Stimulated activated CD4-positive, alpha-beta T cell treated with anti-CD3 and anti-CD28 coated beads, Interleukin-2, amount 100 ng/mL, for 48 hours (primary cell): ENCODE data around the gene LONP2.
"Not testable (repeated sequence)": the region's sequence is repeated elsewhere in the genome, so short reads cannot be mapped to it uniquely, and the experiment has no call there.

ENCODE experiments used
- DNase-seq, 2 donors: peaks; one replicate each; pipeline ENCODE4 v3.0.0-alpha.2; 2020

Gene LONP2

DNA sequence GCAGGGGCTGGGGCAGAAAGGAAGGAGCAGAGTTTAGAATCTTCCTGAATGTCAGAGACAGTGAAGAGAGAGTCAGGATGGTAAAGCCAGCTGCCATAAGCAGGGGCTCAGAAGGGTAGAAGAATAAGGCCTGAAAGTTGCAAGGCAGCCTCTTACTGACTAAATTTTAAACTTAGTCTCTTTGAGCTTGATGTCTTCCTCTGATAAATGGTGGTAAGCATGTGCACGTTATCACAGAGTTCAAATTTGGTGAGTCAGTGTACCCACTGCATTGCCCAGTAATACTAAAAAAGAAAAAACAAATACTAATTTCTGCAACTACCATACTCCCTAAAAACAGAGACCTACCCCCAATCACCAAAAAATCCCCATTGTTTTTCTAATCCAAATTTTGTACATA is 96.0 kb downstream of the LONP2 start:
- DNase-seq: no peak

DNA sequence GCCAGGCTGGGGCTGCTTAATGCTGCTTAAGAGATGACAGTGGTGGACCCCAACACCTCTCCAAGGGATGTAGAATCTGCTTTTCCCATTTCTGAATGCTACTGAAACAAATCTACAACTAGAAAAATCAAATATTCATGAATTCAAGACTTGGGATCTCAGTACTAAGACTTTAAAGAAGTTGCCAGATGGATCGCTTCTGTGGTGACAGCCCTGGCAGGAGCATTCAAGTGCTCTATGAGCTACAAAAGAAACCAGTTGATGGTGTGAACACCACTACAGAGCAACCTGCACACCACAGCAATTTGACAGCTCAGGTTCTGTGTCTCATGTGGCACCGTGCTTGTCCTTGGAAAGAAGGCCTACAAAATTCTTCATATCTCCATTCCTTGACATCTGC is 98.5 kb downstream of the LONP2 start:
- no peak for DNase-seq

DNA sequence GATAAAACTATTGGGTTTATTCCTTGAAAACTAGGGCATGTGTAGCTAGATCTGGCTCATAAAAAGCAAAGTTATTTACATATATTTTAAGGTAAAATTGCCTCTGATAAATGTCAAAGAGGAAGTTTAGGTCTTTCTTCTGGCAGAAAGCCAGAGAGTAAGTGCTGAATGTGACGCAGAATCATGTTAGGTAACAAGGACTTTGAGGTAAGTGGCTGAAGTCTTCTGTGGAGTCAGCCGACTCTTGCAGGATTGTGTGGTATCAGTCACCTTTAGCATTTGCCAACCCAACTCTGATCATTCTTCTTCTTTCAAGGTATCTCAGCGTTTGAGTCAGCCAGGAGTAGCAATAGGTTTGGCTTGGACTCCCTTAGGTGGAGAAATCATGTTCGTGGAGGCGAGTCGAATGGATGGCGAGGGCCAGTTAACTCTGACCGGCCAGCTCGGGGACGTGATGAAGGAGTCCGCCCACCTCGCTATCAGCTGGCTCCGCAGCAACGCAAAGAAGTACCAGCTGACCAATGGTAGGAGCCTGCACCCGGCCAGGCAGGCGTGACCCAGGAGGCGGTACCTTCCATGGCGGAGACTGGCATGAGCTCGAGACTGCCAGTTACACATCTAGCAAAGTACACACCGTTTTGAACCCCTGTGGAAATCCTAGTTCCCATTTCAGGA is 103.2 kb downstream of the LONP2 start:
- no peak for DNase-seq

DNA sequence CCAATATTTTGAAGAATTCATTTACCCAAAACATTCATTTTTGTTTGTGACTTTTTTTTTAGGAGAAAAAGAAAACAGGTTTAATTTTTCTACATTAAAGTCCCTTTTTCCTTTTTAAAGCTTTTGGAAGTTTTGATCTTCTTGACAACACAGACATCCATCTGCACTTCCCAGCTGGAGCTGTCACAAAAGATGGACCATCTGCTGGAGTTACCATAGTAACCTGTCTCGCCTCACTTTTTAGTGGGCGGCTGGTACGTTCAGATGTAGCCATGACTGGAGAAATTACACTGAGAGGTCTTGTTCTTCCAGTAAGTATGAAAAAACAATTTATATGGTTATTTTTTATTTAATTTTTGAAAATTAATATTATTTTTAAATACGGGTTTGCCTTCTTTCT is 103.9 kb downstream of the LONP2 start:
- DNase-seq: no peak

DNA sequence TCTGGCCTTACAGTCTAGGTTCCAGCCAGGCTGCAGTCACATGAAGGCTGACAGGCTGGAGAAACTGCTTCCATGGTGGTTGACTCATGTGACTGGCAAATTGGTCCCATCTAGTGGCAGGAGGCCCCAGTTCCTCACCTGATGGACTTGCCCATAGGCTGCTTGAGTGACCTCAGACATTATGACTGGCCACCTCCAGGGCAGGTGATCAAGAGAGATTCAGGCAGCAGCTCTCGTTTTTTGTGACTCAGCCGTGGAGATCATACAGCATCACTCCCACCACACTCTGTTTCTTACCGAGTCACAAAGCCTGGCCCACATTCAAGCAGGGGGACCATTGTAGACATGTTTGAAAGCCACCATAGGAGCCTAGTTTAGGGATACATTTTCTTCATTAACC is 106.6 kb downstream of the LONP2 start:
- no peak for DNase-seq

DNA sequence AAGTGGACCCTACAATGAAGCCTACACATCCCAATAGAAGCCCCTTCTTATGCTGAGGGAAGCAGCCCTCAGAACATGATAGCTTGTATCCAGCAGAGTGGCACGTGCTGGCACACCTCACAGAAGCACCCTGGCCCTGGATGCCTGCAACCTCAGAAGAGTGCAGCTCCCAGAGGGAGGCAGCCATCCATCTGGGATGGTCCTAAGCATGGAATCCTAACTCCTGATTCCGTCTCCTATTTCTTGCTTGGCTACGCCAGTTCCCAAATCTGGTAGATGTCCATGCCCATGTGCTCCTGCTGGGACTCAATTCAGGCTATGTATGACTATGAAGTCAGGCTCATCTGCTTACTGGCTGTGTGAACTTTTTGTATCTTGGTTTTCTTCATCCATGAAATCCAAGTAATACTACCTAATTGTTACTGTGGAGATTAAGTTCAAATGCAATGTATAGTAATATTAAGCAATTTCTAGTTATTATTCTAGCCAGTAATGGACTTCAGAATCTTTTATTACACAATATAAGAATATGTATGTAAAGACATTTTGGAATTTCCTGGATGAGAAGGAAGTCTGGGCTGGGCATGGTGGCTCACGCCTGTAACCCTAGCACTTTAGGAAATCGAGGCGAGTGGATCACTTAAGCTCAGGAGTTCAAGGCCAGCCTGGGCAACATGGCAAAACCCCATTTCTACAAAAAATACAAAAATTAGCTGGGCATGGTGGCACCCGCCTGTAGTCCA is 108.7 kb downstream of the LONP2 start:
- DNase-seq: no peak

- DNase-seq: peak; percentile 45 to 50
These were observed 109.6 kb downstream of the LONP2 start for GRCh38 chr16:48353565-48354163.

GRCh38 chr16:48354385-48354784 is 110.3 kb downstream of the LONP2 start:
- DNase-seq: not testable (repeated sequence)

DNA sequence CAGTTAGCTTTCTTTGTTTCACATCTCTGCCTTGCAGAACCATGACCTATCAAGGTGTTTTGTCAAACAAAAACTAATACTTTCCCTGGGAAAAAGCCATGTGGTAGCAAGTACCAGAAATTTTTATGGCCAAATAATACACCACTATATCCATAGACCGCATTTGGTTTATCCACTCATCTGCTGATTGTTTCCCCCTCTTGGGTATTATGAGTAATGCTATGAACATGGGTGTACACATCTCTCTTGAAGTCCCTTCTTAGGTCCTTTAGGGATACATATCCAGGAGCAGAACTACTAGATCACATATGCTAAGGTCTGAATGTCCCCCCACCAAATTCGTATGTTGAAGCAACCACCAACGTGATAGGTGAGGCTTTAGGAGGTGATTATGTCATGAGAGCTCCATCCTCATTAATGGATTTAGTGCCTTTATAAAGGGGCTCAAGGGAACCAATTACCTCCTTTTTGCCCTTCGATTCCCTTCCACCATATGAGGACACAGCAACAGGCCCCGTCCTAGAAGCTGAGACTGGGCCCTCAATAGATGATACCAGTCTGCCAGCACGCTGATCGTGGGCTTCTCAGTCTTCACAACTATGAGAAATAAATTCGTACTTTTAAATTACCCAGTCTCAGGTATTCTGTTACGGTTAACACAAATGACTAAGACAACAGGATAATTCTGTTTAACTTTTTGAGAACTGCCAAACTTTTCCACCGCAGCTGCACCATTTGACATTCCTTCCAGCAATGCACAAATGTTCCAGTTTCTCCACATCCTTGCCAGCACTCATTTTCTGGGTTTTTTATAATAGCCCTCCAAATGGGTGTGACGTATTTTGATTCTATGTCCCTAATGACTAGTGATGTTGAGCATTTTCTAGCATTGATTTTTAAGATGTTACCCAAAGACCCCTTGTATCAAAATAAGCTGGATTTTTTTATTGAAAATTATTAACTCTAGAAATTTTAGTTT is 111.1 kb downstream of the LONP2 start:
- no peak for DNase-seq

DNA sequence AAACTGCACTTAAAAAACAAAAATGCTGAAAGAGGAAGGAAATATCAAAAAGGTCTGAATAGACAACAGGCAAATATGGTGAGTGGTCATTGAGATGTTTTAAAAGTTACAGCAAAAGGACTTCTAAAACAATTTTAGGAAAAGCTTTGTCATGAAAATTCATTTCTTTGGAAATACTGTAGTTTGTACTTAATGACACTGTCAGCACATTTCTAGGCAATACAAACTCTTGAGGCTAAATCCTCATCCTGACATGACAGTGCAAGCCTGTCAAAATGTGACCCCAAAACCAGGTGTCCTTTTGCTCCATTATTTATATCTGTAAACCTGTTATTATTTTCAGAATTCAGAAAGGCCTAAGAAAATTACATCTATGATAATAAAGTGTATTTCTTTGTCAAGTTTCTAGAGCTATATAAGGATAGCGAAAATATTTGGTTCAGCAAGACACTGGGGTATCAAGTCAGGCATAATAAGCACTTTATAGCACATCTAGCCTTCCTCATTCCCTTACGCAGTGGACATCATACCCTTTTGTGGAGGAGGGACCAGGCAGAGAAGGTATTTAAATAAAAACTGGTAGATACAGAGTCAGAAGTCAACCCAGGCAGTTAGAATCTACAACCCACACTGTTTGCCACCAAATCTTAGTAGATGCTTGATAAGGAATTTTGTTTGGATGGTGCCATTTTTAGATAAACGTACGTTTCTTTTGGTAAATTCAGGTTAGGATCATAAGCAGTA is 112.7 kb downstream of the LONP2 start:
- DNase-seq: no peak

- no peak for DNase-seq
These were observed 114.3 kb downstream of the LONP2 start for GRCh38 chr16:48358419-48358818.

DNA sequence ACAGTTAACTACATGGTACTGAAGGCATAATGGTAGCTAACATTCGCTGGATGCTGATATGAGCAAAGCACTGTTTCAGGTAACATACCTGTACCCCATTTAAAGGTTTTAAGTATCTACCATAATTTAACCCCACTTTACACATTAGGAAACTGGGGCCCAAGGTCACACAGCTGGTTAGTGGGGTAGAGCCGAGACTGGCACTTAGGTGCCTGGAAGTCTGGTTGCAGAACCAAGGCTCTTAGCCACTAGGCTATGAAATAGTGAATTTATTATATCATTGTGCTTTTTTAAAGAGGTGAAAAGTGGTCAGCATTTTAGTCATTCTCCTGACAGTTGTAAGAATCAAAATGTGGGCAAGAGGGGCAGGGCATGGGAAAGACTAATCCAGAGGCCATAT is 115.9 kb downstream of the LONP2 start:
- no peak for DNase-seq

DNA sequence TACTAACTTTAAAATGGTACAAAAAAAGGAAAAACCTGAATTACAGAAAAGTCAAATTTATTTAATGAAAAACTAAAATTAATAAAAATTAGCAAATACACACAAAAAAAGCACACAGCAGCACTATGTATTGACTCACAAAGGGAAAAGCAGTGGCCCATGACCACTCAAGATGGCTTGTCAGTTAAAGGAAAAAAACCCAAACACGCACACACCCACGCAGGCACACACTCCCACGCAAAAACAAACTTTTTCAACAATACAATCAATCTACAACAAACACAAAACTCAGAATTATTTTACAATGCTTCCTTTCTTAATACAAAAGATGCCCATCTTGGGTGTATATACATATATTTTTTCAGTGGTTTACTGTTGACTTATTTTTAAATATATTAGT is 116.9 kb downstream of the LONP2 start:
- no peak for DNase-seq

DNA sequence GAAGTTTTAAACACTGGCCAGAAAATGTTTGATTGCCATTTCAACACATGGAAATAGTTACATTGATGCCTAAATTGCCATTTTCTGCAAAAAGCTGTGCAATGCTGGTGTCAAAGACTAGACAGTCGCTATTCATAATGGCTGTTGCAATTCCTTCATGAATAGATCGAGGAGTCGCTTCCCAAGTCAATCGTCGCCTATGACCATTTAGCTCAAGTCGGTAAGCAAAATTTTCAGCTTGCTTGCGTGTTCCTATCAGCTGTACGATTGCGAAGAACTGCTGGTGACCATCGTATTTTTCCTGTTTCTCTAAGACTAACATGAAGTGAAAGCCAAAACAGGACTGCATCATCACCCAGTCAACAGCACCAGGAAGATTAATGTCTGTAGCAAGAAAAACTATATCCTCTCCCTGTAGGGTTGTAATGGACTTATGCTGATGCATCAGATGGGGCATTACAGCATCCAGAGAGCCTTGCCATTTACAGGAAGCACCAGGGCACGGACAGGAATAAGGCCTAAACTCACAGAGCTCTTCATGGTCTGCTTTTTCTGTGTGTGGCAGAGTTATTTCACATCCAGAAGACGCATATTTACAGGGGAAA is 117.5 kb downstream of the LONP2 start:
- no peak for DNase-seq

DNA sequence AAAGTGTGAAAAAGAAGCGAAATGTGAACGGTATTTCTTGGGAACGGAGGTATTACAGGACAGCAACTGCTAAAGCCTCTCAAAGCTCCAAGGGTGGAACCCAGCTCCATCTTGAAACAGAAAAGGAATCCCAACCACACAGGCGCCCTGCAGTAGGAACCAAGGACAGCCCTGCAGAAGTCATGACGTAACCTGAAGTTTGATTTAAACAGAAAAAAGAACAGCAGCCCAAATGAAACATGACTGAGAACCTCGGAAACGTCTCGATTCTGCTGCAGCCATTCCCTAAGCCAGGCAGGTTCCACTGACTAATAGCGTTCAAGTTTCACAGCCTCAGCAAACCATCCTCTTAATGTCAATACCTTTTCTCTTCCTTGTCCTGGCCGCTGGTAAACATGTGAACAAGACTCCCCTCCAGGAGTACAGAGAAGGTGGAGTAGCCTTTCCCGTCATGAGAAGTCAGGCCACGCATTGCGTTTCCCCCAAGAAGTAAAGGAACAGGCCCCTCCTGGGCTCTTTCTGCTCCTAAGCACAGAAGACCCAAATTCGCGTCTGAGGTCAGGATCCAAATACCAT is 121.0 kb downstream of the LONP2 start:
- DNase-seq: no peak

DNA sequence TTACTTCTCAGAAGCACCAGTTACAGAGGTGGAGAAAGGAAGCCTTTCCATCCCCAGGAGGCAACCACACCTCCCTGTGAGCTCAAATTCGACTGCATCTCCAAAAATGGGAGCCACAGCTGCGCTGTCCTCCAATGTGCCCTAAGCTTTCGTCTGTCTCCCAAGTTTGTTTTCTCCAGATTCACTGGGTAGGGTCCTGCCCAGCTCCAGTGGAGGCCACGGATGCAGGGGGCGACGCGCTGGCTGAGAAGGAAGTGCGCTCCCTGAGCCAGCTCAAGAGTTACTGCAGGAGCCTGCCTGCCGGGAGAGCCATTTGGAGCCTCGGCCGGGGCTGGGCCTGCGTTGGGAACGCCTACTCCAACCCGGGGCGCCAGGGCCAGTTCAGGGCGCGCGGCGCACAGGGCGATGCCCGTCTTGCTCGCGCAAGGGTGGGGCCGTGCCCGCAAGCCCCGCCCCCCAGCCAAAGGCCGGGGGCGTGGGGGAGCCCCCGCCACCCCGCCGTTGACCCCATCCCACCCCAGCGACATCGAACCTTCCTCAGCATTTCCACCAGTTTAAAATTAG is 121.6 kb downstream of the LONP2 start:
- DNase-seq: peak; percentile 74 to 81

DNA sequence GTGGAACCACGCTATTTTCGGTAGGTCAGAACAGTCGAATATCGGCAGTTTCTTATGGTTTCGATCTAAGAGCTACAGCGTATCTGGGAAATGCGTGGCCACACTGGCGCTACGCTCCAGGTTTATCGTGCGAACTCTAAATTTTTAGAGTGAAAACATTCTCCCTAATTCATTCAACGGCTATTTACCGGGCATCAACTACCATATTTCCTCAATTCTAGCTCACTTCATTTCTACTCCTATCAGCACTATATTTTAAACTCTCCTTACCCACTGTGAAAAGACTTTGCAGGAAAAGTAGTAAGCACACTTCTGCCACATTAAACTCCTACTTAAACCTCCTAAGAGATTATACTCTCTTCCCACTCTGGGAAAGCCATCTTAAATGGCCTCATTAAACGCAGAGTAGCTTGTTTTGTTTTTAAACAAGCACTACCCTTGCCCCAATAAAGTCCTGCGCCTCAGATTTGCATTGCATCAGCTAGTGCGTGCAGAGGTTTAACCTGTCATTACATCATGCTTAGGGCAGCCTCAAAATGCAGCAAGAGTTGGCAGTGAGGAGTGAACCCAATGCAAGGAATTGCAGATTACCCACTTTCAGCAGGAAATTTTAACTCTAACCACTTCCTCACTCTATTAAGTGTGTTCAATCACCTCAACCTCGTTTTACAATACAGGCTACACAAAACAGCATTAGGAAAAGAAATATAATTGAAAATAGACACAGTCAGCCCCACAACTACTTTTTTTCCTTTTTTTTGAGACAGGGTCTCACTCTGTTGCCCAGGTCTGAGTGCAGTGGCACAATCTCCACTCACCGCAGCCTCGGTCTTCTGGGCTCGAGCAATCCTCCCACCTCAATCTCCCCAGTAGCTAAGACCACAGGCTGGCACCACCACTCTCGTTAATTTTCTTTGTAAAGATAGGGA is 122.3 kb downstream of the LONP2 start:
- peak; percentile 32 to 48 for DNase-seq

DNA sequence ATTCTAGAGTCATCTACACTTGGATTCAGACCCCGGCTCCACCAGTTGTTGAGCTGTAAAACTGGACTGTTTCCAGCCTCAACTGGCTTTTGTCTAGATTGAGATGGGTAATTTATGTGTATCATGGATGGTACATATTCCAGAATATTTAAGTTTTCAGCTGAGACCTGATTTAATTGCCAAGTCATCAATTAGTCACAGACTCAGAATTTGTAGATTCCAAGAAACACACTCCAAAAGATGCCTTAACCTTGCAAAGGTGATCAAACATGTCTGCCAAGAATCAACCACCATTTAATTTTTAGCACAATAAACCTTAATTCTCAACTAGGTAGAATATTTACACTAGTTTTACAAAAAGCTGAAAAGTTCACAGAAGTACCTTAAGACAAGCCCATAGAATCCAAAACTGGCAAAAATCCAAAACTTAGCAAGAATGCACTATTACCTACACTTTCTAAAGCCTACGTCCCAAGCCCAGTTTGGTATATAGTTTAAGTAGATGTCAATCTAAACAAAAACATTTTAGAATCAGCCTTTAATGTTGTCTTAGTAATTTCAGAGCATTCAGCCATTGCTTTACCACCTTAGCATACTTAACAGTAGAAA is 123.4 kb downstream of the LONP2 start:
- no peak for DNase-seq

- DNase-seq: no peak
These were observed 125.7 kb downstream of the LONP2 start for GRCh38 chr16:48369765-48370164.

DNA sequence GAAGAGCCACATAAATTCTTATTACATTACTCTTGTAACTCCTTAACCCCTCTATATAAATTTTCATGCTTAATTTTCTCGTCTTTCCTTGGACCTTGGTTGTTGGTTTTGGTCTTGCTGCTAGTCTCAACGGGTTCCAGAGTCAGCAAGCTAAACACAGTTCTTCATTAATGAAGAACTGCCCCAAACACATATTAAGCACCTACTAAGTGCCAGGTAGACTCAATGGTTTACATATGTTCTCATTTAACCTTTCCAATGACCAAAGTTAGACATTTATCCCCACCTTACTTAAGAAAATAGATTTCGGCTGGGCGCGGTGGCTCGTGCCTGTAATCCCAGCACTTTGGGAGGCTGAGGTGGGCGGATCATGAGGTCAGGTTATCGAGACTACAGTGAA is 126.1 kb downstream of the LONP2 start:
- DNase-seq: no peak
